Trophoblast cell (in vitro differentiated cells and primary cell): Measurements from ENCODE around the gene ZBTB43.

ENCODE experiments used
- DNase-seq, 2 donors: peaks; one replicate each; pipeline ENCODE4 v3.0.0-alpha.2; 2016
- H2AFZ ChIP-seq: 2 replicates; pipeline ENCODE4 v1.6.1; 2013; ENCODE audit warnings: low read length, moderate library complexity, mild to moderate bottlenecking; ENCODE audit not compliant: insufficient read depth, poor library complexity
- H2AK5ac ChIP-seq: 2 replicates; pipeline ENCODE4 v1.6.1; 2013; ENCODE audit warnings: mild to moderate bottlenecking, low read length
- H2BK120ac ChIP-seq: 2 replicates; pipeline ENCODE4 v1.6.1; 2013; ENCODE audit warnings: low read length, mild to moderate bottlenecking, moderate library complexity; ENCODE audit not compliant: insufficient read depth, poor library complexity
- H2BK12ac ChIP-seq: 2 replicates; pipeline ENCODE4 v1.6.1; 2013; ENCODE audit warnings: mild to moderate bottlenecking, low read length, moderate library complexity
- H2BK5ac ChIP-seq: 2 replicates; pipeline ENCODE4 v1.6.1; 2013; ENCODE audit warnings: low read length, low read depth, moderate library complexity, mild to moderate bottlenecking; ENCODE audit not compliant: poor library complexity
- H3K14ac ChIP-seq: 2 replicates; pipeline ENCODE4 v1.6.1; 2013; ENCODE audit warnings: mild to moderate bottlenecking, low read length
- H3K18ac ChIP-seq: 2 replicates; pipeline ENCODE4 v1.6.1; 2013; ENCODE audit warnings: mild to moderate bottlenecking, low read length
- H3K23ac ChIP-seq: 2 replicates; pipeline ENCODE4 v1.6.1; 2013; ENCODE audit warnings: low read length
- H3K27ac ChIP-seq: 2 replicates; pipeline ENCODE4 v1.5.1; 2013; ENCODE audit warnings: low read depth, mild to moderate bottlenecking, inconsistent platforms, low read length, moderate library complexity
- H3K27me3 ChIP-seq: 2 replicates; pipeline ENCODE4 v1.6.1; 2013; ENCODE audit warnings: inconsistent platforms, mild to moderate bottlenecking, low read length, moderate library complexity; ENCODE audit not compliant: insufficient read depth
- H3K36me3 ChIP-seq, 2 experiments: 1 replicate in 1 of 2; 2 replicates in 1 of 2; pipeline ENCODE4 v1.6.1; 2013; ENCODE audit warnings: low read length in 2 of 2, mild to moderate bottlenecking in 2 of 2, moderate library complexity in 1 of 2; ENCODE audit not compliant: insufficient read depth in 2 of 2, control insufficient read depth in 1 of 2
- H3K4ac ChIP-seq: 2 replicates; pipeline ENCODE4 v1.6.1; 2013; ENCODE audit warnings: low read depth, mild to moderate bottlenecking, low read length, moderate library complexity
- H3K4me1 ChIP-seq, 2 experiments: 1 replicate in 1 of 2; 2 replicates in 1 of 2; pipeline ENCODE4 v1.6.1; 2013; ENCODE audit warnings: low read length in 2 of 2, mild to moderate bottlenecking in 2 of 2, moderate library complexity in 1 of 2; ENCODE audit not compliant: insufficient read depth in 2 of 2, control insufficient read depth in 1 of 2
- H3K4me2 ChIP-seq: 2 replicates; pipeline ENCODE4 v1.6.1; 2013; ENCODE audit warnings: inconsistent platforms, mild to moderate bottlenecking, low read length, moderate library complexity
- H3K4me3 ChIP-seq: 2 replicates; pipeline ENCODE4 v1.5.1; 2013; ENCODE audit warnings: mild to moderate bottlenecking, low read depth, low read length, inconsistent platforms
- H3K79me1 ChIP-seq: one replicate; pipeline ENCODE4 v1.6.1; 2013; ENCODE audit warnings: low read length
- H3K79me2 ChIP-seq: 2 replicates; pipeline ENCODE4 v1.6.1; 2013; ENCODE audit warnings: low read length, mild to moderate bottlenecking; ENCODE audit not compliant: control insufficient read depth, insufficient read depth, poor library complexity
- H3K9ac ChIP-seq: 2 replicates; pipeline ENCODE4 v1.6.1; 2013; ENCODE audit warnings: mild to moderate bottlenecking, low read length
- H3K9me3 ChIP-seq: 2 replicates; pipeline ENCODE4 v1.6.1; 2013; ENCODE audit warnings: low read depth, mild to moderate bottlenecking, control low read depth, inconsistent platforms, low read length; ENCODE audit not compliant: insufficient read depth
- H4K12ac ChIP-seq: 2 replicates; pipeline ENCODE4 v1.6.1; 2013; ENCODE audit warnings: low read depth, mild to moderate bottlenecking, low read length, moderate library complexity
- H4K8ac ChIP-seq: 2 replicates; pipeline ENCODE4 v1.6.1; 2013; ENCODE audit warnings: low read depth, mild to moderate bottlenecking, low read length, moderate library complexity
- H4K91ac ChIP-seq: one replicate; pipeline ENCODE4 v1.6.1; 2013; ENCODE audit warnings: low read depth, mild to moderate bottlenecking, low read length, moderate library complexity
- WGBS: extraction: QIAGEN DNeasy Blood & Tissue Kit; methylation state at CpG from one replicate; pipeline ENCODE4 v1.1.7; 2013; ENCODE audit warnings: missing lambda C conversion rate; ENCODE audit not compliant: insufficient read length, insufficient coverage; ENCODE audit errors: extremely low coverage; 5-methylcytosine and 5-hydroxymethylcytosine counted together

ZBTB43 gene

DNA sequence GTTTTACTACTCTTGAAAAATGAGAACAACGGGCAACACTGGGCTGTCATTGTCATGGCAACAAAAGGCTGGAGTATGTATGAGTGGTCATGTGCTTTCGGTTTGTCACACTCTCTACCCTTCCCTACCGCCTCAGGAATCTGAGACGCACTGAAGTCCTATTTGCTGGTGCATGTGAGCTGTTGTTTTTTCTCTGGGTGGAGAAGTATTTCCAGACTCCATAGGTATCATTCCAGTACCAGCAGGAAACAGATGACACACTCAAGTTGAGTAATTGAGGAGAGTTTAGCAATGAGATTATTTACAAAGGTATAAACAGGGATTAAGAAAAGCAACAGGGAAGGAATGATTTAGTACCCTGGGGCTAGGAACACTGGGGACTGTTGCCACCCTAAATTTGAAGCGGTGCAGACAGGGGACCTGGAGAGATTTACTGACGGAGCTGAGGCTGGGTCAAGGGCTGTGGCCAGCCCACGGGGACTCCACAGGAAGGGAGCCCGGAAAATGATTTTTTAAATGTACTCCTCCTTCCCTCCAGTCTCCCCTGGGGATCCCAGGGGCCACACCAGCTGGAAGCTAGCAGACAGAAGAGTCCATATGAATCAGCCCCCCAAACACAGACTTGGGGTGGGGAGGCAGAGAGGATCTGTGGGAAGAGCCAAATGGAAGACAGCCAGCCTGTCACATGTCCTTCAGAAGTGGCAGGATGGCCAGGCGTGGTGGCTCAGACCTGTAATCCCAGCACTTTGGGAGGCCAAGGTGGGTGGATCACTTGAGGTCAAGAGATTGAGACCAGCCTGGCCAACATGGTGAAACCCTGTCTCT, 13.2 kb upstream of the ZBTB43 start:
- H4K8ac ChIP-seq = no peak overlapping the region
- no peak overlapping the region for H3K23ac ChIP-seq
- H2BK120ac ChIP-seq = no peak overlapping the region
- no peak overlapping the region for H2BK12ac ChIP-seq
- no peaks in the 10 kb centered on the region for H3K9me3 ChIP-seq
- no peak overlapping the region for H3K9ac ChIP-seq
- no peaks in the 10 kb centered on the region for H3K27me3 ChIP-seq
- no peak overlapping the region for H2AK5ac ChIP-seq
- no peak overlapping the region for H3K18ac ChIP-seq
- H4K91ac ChIP-seq = no peak overlapping the region
- no peak overlapping the region for H3K4me3 ChIP-seq
- peaks cover 0 to 3% of the 10 kb centered on the region in 2 experiments for H3K4me1 ChIP-seq
- peak; percentile 94 to 99 for DNase-seq
- no peak overlapping the region for H3K4me2 ChIP-seq
- WGBS = no CpG with 5 or more reads among the region's 9 CpGs
- H2BK5ac ChIP-seq = no peak overlapping the region
- peaks cover 2% of the 10 kb centered on the region for H3K79me1 ChIP-seq
- H3K14ac ChIP-seq = no peak overlapping the region
- H3K27ac ChIP-seq = no peak overlapping the region
- no peak overlapping the region for H4K12ac ChIP-seq
- H2AFZ ChIP-seq = no peak overlapping the region
- H3K79me2 ChIP-seq = no peaks in the 10 kb centered on the region
- H3K4ac ChIP-seq = no peak overlapping the region
- no peaks in the 10 kb centered on the region for H3K36me3 ChIP-seq

DNA sequence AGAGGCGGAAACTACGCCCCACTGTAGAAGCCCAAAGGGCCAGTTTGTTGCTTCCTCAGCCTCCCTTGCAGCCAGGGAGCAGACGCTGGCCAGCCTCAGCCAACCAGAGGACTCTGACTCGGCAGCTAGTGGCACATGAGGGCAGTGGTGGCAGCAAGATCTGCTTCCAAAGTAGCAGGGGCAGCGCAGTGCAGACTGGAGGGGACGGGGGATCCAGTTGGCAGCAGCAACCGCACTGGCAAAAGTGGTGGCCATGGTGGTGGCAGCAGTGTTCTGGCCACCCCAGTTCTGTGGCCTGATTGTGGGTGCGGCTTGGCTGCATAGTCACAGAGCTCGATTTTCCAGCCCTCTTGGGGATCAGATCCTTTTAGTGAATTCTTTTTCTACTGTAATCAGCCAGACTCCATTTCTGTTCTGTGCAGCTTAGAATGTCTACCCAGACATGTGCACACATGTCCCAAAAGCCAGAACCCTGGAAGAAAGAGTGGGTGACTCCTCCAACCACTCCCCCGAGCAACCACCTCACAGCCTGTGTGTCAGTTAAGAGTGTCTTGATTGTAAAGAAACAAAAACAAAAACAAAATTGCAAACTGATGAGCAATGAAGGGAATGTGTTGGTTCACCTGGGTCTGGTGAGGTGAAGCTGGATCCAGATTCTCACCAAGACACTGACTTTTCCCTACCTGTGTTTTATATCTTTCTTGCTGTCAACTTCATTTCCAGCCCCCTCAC, 11.0 kb upstream of the ZBTB43 start:
- Histone ChIP-seq H3K9ac (peak overlapping the region; percentile 41), H2AK5ac (no peak overlapping the region), H3K23ac (no peak overlapping the region), H2BK5ac (no peak overlapping the region), H3K4me3 (no peak overlapping the region), H3K79me1 (peaks cover 2% of the 10 kb centered on the region), H3K9me3 (no peaks in the 10 kb centered on the region), H3K79me2 (no peaks in the 10 kb centered on the region), H3K4me1 (peaks cover 0 to 3% of the 10 kb centered on the region in 2 experiments), H2AFZ (peak overlapping the region; percentile 17), H3K4me2 (no peak overlapping the region), H3K36me3 (no peaks in the 10 kb centered on the region), H4K12ac (no peak overlapping the region), H3K4ac (no peak overlapping the region), H2BK12ac (no peak overlapping the region), H2BK120ac (peak overlapping the region; percentile 52), H3K18ac (no peak overlapping the region), H3K27ac (no peak overlapping the region), H4K8ac (peak overlapping the region; percentile 36), H4K91ac (peak overlapping the region; percentile 45), H3K14ac (no peak overlapping the region), H3K27me3 (no peaks in the 10 kb centered on the region)
- peak in 1 of 2 donors; percentile 59 for DNase-seq
- WGBS = no CpG with 5 or more reads among the region's 10 CpGs

DNA sequence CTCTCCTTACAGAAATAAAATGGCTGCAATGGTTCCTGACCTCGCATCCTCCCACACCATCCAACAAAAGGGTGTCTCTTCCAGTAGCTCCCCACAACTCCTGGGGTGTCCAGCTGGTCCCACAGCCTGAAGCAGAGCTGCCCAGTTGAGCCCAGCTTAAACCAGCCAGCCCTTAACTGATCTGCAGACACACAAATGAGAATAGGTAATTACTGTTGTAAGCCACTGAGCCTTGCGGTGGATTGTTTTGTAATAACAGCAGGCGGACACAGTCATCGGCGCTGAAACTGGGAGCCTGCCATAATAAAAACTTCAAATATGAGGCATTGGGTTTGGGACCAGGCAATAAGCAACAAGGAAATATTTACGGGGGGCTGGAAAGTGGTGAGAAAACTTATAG, 10.4 kb upstream of the ZBTB43 start:
- Histone ChIP-seq H3K79me2 (no peaks in the 10 kb centered on the region), H3K79me1 (peaks cover 2% of the 10 kb centered on the region), H3K27me3 (no peaks in the 10 kb centered on the region), H2BK5ac (no peak overlapping the region), H4K12ac (no peak overlapping the region), H3K18ac (no peak overlapping the region), H3K9me3 (no peaks in the 10 kb centered on the region), H3K4me1 (peaks cover 0 to 3% of the 10 kb centered on the region in 2 experiments), H3K4me2 (no peak overlapping the region), H2AFZ (no peak overlapping the region), H3K23ac (no peak overlapping the region), H3K4ac (no peak overlapping the region), H3K14ac (no peak overlapping the region), H2AK5ac (no peak overlapping the region), H4K8ac (peak overlapping the region; percentile 14), H4K91ac (no peak overlapping the region), H3K4me3 (no peak overlapping the region), H3K27ac (no peak overlapping the region), H3K9ac (no peak overlapping the region), H3K36me3 (no peaks in the 10 kb centered on the region), H2BK120ac (no peak overlapping the region), H2BK12ac (no peak overlapping the region)
- peak in 1 of 2 donors; percentile 22 for DNase-seq
- WGBS = no CpG with 5 or more reads among the region's 6 CpGs

DNA sequence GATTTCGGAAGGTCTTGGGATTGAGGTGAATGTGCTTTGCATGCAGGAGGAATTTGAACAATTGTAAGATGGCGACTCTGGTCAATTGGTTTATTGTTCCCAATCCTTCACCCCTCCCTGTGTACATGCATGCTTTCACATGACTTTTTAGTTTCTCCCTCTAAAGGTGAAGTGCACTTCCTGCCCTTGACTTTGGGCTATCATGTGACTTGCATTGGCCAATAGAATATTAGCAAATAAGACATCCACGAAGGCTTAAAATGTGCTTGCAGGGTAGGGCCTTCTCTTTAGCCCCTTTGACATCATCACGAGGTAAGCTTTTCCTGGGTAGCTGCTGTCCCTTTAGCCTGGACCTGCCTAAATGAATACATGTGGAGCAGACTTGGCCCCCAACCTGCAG, 8.1 kb upstream of the ZBTB43 start:
- H3K27me3 ChIP-seq = no peaks in the 10 kb centered on the region
- no peak overlapping the region for H3K14ac ChIP-seq
- H3K18ac ChIP-seq = no peak overlapping the region
- no CpG with 5 or more reads among the region's 4 CpGs for WGBS
- no peak overlapping the region for H3K27ac ChIP-seq
- peak in 1 of 2 donors; percentile 38 for DNase-seq
- H2AK5ac ChIP-seq = no peak overlapping the region
- H3K79me1 ChIP-seq = peaks cover 2% of the 10 kb centered on the region
- no peak overlapping the region for H3K23ac ChIP-seq
- H2BK12ac ChIP-seq = no peak overlapping the region
- no peaks in the 10 kb centered on the region for H3K36me3 ChIP-seq
- no peak overlapping the region for H2BK120ac ChIP-seq
- peaks cover 0 to 3% of the 10 kb centered on the region in 2 experiments for H3K4me1 ChIP-seq
- H4K91ac ChIP-seq = no peak overlapping the region
- H4K12ac ChIP-seq = no peak overlapping the region
- H3K4me3 ChIP-seq = no peak overlapping the region
- H4K8ac ChIP-seq = no peak overlapping the region
- no peak overlapping the region for H3K4ac ChIP-seq
- no peak overlapping the region for H3K9ac ChIP-seq
- H3K4me2 ChIP-seq = no peak overlapping the region
- no peaks in the 10 kb centered on the region for H3K79me2 ChIP-seq
- no peak overlapping the region for H2BK5ac ChIP-seq
- H3K9me3 ChIP-seq = no peaks in the 10 kb centered on the region
- H2AFZ ChIP-seq = no peak overlapping the region
